ENCODE measurements around the gene PRCD. TPM values are rescaled to one million over a fixed set of nuclear protein-coding genes. Genes with fewer than 3 reads are reported as not detected.
"Not testable (repeated sequence)": the region's sequence is repeated elsewhere in the genome, so short reads cannot be mapped to it uniquely, and the experiment has no call there.

PRCD gene
- polyA plus RNA-seq, 3 donors, result 2.2 to 3.7 (median 3.0) TPM

DNA sequence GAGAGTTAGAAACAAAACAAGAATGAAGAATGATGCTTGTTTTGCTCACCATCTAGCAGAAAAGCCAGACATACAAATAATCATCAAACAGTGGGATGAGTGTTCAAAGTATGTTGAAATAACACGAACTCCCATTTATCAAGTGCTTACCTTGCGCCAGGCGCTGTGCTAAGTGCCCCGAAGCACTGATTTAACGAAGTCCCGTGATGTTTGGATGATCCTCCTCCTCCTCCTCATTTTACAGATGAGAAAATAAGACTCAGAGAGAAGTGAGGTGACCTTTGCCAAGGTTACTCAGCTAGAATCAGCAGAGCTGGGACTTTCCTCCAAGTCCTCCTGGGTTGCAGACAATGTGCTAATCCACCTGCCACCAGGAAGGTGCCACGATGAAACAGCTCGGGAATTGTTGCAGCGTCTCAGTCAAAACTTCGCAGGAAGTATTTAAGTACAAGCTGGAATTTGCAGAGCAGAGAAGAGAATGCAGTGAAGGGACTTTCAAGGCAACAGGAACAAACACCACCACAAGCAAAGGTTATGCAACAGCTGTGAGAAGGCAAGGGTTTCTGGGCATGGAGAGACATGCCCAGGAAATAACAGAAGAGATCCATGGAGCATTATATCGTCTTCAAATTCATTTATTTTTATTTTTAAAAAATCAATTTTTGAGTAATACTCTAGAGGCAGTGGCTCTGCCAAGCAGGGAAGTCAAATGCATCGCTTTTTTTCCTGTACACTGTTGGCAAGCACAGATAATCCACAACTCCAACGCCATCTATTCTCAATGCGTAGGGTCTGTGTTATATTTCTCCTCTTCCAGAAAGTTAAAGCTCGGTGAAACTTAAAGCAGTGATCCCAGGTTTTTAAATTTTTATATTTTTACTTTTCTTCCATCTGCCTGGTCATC lies 11.1 kb downstream of the PRCD start:
- DNase-seq (ENCODE audit: low read depth in 3 of 3, low spot score in 2 of 3), result no peak

DNA sequence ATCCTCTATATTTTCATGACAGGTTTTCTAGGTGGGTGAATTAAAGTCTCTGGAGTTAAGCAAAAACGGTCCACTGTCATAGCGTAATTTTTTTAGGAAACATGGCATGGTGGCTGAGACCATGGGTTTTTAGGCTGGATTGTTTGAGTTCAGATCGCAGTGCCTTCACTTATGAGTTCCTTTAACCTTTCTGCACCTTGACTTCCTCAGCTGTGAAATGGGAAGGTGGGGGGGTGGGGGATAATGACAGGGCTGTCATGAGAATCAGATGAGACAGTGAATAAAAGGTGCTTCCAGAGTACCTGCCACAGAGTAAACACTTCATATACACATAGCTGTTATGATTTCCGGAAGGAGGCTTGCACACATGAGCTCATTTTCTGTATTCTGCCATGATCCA lies 11.8 kb downstream of the PRCD start:
- no peak for DNase-seq (ENCODE audit: low read depth in 3 of 3, low spot score in 2 of 3)

DNA sequence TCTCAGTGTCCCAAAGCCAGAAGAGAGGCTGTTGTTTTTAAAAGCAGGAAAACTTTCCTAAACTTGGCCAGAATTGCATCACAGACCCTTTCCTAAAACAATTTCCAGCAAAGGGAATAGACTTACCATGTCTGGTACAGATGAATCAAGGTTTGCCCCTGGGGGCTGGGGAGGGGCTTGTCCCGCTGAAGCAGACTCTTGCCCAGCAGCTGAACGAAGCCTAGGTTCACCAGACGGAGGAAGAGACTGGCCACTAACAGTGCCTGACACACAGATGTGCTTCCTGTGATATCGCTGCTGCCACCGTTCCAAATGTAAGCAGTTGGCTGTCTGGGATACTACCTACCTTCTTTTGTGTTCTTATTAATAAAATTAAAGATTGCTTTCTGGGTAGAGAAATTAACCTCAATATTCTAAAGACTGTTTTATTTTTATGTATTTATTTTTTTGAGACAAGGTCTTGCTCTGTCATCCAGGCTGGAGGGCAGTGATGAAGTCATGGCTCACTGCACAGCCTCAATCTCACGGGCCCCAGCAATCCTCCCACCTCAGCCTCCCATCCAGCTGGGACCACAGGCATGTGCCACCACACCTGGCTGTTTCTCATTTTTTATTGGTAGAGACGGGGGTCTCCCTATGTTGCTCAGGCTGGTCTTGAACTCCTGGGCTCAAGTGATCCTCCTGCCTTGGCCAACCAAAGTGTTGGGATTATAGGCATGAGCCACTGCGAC lies 13.5 kb downstream of the PRCD start:
- DNase-seq (ENCODE audit: low read depth in 3 of 3, low spot score in 2 of 3), result no peak

DNA sequence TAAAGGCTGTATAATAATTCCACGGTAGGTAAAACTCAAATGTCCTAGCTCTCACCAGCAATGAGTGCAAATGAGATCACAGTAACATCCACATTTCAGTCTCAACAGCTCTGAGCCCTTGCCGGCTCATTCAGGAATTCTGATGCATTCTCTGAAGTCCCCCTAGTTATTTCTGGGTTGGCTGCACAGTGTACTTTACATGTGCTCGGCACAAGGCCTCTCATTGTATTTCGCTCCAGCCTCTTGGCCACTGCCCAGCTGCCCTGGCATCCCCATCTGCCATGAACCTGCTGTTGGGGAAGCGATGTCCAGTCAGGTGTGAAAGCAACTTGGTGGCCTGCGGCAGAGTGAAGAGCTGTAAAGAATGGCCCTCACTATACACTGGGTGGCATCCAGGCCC lies 14.3 kb downstream of the PRCD start:
- DNase-seq (ENCODE audit: low read depth in 3 of 3, low spot score in 2 of 3), result no peak

DNA sequence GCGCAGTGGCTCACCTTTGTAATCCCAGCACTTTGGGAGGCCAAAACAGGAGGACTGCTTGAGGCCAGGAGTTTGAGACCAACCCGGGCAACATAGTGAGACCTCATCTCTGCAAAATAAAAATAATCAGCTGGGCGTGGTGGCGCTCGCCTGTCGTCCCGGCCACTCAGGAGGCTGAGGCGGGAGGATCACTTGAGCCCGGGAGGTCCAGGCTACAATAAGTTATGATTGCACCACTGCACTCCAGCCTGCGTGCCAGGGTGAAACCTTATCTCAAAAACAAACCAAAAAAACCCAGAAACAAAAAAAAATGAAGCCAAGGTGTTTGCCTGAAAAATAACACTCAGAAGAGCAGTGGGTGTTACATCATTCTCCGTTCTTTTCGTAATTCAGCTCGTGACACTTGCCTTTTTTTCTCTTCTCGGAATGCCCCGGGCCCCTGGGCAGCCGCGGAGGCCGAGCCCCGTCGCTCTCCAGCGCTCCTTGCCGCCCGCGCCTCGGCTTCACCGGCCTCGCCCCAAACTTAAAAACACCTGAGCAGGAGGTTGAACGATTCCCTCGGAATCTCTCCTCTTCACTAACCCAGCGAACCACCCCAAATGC lies 17.0 kb downstream of the PRCD start:
- no peak for DNase-seq (ENCODE audit: low read depth in 3 of 3, low spot score in 2 of 3)

DNA sequence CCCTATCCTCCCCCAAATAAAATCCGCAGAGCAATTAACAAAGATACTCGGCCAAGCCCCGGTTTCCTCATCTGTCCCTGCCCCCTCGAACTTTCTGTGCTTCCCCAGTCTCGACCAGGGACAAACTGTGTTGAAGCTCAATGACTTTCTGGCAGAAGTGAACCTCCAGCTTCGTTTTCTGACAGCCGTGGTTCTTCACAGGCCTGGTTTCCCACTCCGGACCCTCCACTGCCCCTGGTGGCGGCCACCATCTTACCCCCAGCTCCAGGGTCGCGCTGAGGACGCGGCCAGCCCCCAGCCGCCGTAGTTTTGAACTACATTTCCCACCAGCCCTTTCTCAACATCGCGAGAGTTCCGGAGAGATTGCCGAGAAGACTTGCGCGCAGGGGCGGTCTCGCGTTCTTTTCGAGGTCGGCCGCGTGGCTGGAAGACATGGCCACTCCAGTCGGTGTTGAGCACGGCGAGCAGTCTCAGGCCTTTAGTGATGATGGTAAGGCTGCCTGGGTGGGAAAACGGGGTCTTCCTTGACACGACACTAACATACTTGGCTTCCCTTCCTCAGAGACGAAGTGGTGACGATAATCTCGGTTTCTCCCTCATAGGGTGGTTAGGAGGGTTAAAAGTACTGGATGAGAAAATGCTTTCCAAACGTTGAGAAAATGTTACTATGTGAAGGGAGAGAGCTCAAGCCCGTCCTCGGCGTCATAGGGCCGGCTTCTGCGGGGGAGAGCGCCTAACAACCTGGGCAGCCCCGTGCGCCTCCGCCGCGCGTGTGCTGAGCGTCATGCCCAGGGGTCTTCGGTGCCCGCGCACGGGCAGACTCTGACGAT lies 17.7 kb downstream of the PRCD start:
- DNase-seq (ENCODE audit: low read depth in 3 of 3, low spot score in 2 of 3), result peak; percentile 92 to 96 (median 94)

DNA sequence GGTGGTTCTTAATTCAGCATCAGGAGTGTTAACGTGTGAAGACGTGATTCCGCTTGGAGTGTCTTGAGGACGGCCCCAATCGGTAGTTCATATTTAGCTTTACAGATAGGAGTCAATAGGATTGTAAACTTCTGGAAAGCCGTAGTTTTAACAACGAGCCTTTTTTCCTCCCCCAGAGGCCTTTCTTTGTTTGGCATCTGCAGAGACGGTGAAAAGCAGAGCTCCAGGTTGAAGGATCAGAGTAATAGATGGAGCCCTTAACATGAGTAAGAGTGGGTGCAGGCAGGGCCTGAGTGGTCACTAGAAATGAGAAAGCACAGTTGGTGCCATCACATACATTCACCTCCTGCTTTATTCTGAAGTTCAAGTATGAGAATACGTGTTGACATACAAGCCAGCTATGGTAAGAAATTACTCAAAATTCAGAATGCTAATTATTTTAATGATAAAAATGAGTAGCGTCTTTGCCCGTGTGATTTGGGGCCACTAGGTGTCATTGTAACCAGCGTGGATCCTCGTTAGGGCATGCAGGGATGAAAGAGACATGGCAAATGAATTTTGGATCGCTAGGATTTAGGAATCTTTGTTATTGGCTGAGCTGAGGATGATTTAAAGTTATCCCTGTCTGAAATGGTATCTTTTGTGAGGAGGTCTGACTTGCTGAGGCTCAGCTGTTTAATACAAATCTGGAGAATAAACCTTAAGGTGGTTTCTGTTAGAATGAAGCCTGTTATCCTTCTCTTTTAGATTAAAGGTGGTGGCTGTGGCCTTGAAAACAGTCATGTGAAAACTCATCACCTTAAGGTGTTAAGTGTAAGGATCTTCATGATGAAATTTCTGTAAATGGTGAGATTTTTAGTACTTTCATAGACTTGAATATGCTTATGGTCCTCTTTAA lies 18.6 kb downstream of the PRCD start:
- no peak for DNase-seq (ENCODE audit: low read depth in 3 of 3, low spot score in 2 of 3)

DNA sequence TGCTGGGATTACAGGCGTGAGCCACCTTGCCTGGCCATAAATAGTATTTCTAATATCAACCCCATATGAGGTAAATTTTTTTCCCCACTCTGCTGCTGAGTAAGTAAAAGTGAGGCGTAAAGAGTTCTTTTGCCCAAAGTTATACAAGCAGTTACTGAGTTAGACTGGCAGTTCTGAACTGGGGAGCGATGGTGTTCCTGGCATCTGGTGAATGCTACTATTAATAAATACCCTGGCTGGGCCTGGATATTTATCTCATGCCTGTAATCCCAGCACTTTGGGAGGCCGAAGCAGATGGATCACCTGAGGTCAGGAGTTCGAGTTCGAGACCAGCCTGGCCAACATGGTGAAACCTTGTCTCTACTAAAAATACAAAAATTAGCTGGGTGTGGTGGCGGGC lies 19.6 kb downstream of the PRCD start:
- not testable (repeated sequence) for DNase-seq (ENCODE audit: low read depth in 3 of 3, low spot score in 2 of 3)

DNA sequence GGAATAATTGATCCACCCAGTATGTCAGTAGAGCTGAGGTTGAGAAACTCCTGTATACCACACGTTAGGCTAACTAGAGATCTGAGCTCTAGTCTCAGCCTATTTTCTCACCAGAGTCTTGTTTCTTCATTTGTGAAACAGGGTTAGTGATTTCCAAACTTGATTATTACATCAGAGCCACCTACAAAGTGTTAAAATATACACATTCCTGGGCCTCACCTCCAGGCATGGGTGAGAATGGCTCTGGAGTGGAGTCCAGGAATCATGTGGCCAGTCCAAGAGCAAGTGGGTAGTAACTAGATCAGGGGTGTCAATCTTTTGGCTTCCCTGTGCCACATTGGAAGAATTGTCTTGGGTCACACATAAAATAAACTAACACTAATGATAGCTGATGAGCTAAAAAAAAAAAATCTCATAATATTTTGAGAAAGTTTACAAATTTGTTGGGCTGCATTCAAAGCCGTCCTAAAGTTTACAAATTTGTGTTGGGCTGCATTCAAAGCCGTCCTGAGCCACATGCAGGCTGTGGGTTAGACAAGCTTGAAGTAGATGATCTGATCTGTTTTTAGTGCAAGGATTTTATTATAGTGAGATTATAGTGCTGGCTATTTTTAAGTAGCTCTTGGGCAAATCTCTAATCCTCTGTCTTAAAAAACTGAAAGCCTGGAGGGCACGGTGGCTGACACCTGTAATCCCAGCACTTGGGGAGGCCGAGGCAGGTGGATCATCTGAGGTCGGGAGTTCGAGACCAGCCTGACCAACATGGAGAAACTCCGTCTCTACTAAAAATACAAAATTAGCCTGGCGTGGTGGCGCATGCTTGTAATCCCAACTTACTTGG lies 20.4 kb downstream of the PRCD start:
- DNase-seq (ENCODE audit: low read depth in 3 of 3, low spot score in 2 of 3), result no peak

DNA sequence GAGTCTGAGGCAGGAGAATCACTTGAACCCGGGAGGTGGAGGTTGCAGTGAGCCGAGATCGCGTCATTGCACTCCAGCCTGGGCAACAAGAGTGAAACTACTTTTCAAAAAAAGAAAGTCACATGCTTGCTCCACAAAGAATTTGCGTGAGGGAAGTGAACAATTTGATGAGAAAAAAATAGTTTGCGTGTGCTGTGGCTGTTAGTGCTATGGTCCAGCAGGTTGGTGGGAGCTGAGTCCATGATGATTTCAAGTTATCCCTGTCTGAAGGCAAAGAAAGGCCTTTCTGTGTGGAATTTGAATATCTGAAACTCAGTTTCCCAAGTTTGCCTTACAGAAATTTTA lies 21.0 kb downstream of the PRCD start:
- no peak for DNase-seq (ENCODE audit: low read depth in 3 of 3, low spot score in 2 of 3)

DNA sequence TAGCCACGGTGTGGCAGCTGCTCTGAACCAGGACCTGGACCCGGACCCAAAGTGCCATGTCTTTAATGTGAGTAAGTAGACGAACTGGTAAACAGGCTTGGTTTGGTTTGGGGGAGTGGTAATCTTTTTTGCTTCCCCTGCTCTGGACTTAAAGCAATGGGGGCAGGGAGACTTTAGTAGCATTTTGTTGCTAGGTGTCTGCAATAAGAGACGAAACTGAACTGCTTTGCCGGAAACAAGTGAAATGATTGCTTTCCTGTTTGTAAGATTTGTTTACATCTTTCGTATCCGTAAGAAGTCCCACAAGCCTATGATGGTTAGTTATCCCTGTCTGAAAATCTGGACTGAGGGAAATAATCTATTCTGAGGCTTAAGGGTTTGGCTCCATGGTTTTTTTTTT lies 21.5 kb downstream of the PRCD start:
- no peak for DNase-seq (ENCODE audit: low read depth in 3 of 3, low spot score in 2 of 3)

DNA sequence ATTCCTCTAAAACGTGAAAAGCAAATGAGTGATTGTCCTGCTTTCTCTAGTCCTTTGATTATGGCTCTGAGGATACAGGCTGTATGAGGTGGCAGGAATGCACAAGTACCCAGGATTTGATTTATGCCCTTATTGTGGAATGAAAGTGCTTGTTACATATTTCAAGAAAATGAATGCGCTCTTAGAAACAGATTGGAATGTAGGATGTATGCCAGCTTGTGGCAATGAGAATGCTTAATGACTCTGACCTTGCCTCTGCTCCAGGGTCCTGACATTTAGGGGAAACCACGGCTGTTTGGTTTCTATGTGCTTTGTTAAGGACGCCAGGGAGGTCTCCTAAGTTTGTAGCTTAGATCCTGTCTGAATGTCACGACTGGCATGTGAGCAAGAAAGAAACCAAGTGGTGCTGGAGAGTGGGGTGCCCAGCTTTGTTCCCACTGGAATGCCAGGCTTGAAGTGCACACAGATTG lies 22.0 kb downstream of the PRCD start:
- DNase-seq (ENCODE audit: low read depth in 3 of 3, low spot score in 2 of 3), result no peak

DNA sequence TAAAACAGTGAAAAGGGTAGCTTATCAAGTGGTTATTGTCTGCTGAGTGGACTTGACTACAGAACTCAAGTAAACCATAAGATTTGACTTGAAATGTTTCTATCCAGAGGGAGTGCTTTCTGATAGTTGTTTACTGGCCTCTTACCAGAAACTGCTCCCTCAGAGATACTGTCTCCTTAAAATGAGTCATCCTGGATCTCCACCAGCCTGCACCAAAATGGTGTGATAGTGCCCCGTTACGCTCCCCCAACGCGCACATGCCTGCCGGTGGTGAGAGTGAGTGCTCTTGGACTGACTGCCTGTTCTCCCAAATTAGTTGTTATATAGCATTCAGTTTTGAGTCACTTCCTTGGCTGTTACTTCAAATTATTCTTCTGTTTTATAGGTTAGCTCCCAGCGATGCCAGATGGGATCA lies 22.9 kb downstream of the PRCD start:
- no peak for DNase-seq (ENCODE audit: low read depth in 3 of 3, low spot score in 2 of 3)

DNA sequence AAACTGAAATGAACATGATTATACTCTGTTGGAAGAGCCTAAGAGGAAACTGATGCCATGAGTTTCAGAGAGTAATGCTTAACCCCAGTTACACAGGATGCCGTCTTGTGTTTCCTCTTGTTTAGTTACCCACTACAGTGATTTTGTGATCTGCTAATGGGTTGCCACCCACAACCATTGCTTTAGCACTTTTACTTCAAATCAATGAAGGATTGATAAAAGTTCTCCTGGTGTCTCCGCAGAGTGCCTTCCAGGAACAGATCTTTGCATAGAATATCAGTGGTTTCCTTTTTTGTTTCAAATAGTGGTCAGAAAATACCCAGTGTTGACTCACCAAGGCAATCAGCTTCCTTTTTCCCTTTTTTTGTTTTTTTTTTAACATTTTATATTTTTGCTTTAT lies 23.5 kb downstream of the PRCD start:
- DNase-seq (ENCODE audit: low read depth in 3 of 3, low spot score in 2 of 3), result not testable (repeated sequence)

DNA sequence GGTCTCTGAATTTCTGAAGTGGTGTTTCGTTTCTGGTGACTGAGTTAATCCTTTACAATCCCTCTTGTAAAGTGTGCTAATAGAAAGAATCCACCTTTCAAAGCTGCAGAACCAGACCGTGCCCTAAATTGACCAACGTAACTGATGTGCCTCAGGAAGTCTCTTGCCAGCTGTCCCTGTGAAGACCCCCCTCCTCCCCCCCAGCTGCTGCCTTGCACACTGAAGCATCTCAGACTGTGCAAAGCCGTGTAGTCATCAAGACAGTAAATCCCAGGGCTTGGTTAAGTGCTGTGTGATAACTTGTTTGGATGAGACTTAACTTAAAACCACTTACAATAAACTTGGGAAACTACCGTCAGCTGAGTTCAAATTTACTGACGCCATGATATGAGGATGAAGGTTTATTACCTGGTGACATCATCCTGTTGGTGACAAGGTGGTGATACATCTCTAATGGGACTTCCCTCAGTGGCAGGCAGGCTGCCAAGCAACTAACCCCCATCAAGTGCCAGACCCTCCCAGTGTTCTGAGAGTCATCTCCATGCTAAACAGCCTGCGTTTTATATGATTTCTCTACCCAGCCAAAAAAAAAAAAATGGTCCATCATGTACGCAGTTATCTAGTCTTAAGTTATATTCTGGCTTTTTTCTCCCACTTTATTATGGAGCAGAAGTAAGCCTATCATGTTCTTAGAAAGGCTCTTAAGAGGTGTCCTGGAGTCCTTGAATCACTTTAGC lies 25.3 kb downstream of the PRCD start:
- DNase-seq (ENCODE audit: low read depth in 3 of 3, low spot score in 2 of 3), result not testable (repeated sequence)

DNA sequence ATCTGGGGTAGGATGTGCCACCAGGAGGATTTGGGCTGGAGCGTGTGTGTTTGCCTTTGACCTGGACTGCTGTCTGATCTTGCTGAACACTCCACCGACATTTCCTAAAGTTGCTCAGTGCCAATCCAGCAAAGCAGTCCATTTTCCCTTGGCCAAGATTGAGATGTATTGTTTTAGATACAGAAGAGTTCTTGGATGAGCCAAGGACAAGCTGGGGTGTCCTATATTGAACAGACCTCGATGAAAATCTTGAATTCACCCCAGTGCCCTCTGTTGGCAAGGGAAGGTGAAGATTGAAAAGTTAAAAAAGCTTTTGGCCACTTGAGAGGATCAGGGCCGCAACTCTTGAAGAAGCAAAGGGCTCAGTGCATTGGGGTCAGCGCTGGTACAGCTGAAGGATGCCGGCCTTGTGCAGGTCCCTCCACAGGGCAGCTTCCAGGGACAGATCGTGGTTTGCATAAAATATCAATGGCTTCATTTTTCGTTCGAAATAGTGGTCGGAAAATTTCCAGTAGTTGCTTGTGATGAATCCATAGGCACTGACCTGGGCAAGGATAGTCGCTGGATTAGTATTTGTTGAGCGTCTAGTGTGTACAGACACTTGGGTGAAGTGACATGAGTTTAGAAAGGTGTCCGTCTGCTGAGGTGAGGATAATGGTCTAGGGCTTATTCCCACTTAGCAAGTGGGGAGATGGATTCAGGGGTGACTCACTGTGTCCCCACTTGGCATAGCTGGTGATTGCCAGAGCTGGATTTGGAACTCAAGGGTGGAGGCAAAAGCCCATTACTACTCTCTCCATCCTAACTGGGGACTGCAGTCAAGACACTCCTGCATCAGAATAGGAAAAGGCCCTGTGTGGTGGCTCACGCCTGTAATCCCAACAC lies 26.1 kb downstream of the PRCD start:
- no peak for DNase-seq (ENCODE audit: low read depth in 3 of 3, low spot score in 2 of 3)

DNA sequence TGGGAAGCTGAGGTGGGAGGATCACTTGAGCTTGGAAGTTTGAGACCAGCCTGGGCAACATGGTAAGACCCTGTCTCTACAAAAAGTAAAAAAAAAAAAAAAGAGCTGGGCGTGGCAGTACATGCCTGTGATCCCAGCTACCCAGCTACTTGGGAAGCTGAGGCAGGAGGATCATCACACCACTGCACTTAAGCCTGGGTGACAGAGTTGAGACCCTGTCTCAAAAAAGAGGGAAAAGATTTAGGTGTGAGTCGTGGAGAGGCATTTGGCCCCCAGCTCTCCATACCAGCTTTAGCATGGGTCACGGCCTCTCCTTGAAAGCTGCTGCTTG lies 26.7 kb downstream of the PRCD start:
- no peak for DNase-seq (ENCODE audit: low read depth in 3 of 3, low spot score in 2 of 3)
